Hepatic stellate cell (primary cell): ENCODE data around the gene PUM1.

Source experiments
- DNase-seq: peaks from one replicate; pipeline ENCODE4 v3.0.0; 2011; ENCODE audit warnings: low spot score

PUM1 gene

GRCh38 chr1:30928171-30928570, 137.3 kb downstream of the PUM1 start:
- no peak for DNase-seq

GRCh38 chr1:30927448-30927847, 138.1 kb downstream of the PUM1 start:
- no peak for DNase-seq

DNA sequence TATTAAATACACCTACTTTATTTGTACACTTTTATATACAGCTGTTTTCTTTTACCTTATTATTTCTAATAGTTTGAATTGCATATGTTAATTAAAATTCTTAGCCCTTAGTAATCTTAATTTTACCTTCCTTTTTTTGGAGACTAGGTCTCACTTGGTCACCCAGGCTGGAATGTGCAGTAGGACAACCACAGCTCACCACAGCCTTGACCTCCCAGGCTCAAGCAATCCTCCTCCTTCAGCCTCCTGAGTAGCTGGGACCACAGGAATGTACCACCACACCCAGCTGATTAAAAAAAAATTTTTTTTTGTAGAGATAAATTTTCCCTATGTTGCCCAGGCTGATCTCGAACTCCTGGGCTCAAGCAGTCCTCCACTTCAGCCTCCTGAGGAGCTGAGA, 141.9 kb downstream of the PUM1 start:
- DNase-seq = no peak

DNA sequence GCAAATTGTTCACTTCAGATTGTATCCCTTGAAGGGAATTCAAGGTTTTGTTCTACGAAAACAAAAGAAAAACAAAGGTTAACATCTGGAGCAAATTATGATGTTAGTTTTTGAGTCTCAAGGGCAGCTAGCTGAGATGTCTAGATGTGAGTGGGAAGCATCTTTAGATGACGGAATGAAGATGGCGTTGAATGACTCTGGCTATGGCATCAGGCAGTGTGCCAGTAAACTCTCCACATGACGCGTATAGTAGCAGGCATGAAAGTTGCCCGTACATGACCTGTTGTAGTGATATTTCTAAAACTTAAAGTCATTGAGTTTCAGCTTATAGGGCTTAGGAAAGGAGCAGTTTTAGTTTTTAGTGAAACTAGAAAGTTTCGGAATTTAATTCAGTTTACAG, 144.7 kb downstream of the PUM1 start:
- no peak for DNase-seq

DNA sequence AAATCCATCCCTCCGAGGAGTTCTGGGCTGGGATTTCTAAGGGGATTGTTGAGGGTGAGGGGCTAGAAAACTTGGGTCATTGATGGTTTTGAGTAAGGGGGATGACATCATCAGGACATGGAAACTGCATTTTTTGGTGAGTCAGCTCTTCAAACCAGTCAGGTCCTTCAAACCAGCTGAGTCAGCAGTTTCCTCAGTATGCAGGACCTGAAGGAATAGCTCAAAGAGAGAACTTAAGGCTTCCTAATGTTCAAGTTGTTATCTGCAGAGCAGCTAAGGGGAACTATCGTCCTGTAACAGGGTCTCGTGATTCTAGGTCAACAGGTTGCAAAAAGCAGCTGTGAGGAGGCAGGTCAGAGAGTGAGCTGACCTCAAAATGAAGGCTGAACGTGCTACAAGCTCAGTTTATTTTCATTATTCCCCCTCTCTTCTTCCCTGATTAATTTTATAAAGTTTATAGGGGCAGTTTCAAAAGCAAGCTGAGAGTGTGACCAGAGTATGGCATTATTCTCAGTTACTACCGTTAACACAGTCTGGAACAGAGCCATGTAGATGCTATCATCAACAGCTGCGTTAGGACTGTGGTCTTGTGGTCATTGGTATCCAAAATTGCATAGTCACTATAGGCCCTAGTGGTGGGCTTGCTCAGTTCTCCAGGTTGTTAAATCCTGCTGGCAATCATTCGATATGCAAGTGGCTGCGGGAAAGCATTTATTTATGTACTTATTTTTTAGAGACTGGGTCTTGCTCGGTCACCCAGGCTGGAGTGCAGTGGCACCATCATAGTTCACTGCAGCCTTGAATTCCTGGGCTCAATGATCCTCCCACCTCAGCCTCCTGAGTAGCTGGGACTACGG, 146.3 kb downstream of the PUM1 start:
- DNase-seq = no peak

- no peak for DNase-seq
These were observed 149.2 kb downstream of the PUM1 start for GRCh38 chr1:30916296-30916695.

DNA sequence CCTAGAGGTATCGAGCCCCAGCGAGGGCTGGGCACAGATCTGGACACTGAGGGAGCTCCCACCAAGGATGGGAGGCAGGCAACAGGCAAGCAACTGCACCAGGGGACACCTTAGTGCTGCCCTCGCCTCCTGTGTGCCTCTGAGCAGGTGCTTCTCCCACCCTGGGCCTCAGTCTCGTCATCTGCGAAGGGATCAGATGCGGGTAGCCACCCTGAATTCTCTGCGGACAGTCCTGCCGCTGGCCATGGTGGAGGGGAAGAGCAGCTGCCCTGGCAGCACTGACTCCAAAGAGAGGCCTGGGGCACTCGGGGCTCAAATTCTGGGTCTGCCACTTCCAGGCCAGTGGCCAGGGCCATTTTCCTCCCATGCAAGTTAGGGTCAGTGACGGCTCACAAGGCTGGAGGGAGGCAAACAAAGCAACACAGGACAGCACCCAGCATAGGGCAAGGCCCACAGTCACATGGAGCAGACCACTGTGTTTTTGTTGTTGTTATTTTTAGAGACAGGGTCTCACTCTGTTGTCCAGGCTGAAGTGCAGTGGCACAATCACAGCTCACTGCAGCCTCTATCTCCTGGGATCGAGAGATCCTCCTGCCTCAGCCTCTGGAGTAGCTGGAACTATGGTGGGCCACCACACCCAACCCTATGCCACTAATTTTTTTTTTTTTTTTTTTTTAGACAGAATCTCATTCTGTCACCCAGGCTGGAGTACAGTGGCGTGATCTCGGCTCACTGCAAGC, 149.9 kb downstream of the PUM1 start:
- DNase-seq = no peak

- DNase-seq = no peak
These were observed 150.6 kb downstream of the PUM1 start for GRCh38 chr1:30914931-30915330.

DNA sequence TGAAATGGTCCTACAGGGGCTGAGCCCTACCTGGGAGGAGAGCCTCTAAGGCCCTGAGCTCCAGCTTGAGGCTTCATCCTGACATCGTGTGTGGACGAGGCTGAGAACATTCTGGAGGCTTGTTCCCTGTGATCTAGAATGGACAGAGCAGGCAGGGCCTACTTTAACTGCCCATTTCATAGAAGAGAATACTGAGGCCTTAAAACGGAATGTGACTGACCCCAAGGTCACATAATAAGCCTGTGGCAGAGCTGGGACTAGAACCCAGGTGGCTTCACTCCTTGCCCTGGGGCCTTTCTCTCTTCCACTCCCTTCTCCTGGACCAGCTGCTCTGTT, 151.0 kb downstream of the PUM1 start:
- no peak for DNase-seq

GRCh38 chr1:30912913-30913652, 152.4 kb downstream of the PUM1 start:
- no peak for DNase-seq

- no peak for DNase-seq
These were observed 153.3 kb downstream of the PUM1 start for GRCh38 chr1:30912224-30912623.

GRCh38 chr1:30911059-30911954, 154.2 kb downstream of the PUM1 start:
- peak; percentile 92 for DNase-seq

DNA sequence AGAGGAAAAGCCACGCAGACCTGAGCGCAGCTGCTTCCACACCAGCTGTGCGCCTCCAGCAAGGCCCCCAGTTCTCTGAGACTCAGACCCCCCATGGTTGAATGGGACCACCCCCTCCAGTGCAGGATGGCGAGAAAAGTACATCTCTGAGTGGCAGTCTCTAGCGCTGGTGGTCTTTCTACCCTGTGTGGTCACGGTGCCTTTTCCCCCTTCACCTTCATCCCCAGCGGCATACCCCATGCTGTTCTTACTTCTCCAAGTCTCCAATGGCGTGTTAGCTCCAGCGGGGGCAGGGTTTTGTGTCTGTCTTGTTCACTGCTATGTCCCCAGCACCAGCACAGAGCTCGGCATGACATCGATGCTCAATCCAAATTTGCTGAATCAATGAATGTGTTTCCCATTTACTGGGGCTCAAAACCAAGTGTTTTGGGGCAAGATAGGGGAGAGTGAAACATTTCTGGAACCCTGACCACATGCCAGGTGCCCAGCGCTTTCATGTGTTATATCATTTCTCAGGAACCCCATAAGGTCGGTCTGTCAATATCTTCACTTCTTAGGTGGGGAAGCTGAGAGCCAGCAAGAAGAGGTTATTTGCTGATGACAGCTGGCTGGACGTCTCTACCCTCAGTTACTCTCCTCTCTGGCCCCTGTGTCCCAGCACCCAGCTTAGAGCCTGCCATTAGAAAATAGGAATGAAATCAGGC, 156.0 kb downstream of the PUM1 start:
- DNase-seq = no peak

DNA sequence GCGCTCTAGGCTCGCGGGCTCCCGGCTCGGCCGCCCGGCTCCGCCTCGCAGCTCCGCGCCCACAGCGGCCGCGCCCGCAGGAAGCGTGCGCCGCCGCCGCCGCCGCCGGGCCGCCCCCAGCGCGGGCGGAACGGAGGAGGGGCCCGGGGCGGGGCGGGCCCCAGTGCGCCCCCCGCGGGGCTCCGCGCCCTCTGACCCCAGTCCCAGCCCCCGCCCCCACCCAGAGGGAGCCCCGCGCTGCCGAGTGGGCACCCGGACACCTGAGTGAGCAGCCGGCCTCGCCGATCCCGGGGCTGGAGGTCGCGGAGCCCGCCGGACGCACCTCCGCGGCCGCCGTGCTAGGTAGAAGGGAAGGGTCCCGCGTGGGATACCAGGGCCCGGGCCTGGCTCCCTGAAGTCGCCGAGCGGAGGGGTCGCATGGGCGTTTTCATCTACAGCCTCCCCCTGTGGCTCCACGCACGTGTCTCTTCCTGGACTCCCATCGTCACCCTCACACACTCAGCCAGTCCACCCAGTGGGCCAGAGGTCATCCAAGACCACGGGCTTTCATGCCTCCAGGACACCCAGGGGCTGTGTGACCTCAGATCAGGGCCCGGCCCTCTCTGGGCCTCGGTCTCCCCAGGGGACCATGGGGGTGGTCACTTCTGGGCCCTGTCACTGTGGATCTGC, 156.7 kb downstream of the PUM1 start, which contains the start of gene SDC3:
Gene SDC3 (minus strand): TSS at position 63 of the 669 bp plus-strand sequence. CDS start 172 bp downstream, outside the sequence.
- no peak for DNase-seq

DNA sequence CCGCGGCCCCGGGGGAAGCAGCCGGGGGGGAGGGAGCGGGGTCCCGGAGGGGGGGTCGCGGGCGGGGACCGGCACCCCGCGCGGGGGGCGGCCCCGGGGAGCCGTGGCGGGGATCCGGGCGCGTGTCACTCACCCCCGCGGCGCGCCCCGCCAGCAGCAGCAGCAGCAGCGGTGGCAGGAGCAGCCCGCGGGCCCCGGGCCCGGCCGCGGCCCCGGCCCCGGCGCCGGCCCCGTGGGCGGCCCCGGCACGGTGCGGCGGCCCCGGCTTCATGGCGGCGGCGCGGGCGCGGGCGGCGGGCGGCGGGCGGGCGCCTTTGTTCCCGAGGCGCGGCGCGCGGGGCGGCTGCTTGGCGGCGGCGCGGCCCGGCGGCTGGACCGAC, 157.2 kb downstream of the PUM1 start:
- no peak for DNase-seq

- DNase-seq = no peak
These were observed 157.8 kb downstream of the PUM1 start for GRCh38 chr1:30907481-30908315.

GRCh38 chr1:30906631-30907441, 158.7 kb downstream of the PUM1 start:
- DNase-seq = no peak

DNA sequence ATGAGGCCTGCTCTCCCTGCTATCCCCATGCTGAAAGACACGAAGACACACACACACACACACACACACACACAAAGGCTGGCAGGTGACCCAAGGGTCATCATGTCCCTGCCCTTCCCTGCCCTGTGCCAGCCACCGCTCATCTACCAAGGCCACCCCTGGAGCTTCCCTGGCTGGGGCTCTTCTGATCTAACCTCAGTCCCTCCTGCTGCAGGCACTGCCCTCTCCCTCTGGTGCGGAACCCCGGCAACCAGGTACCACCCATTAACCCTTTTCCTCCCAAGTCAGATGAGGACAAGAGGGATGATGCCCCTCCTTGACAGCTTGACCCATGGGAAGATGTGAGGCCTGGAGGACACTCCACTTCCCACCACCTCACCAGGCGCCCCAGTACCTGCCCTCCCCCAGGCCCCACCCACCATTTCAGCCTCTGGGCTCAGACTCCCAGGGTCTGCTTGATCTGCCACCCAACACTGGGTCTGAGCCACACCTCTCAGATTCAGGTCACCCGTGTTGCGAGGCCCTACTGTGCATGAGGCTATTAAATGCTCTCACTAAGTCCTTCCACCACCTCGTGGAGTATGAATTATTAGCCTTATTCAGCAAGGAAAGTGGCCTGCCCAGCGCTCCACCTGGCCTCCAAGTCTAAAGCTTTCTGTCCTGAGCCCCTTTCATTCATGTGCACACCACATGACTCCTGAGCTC, 159.4 kb downstream of the PUM1 start:
- DNase-seq = no peak
